ENCODE results near the gene DKC1. TPM values are rescaled to one million over a fixed set of nuclear protein-coding genes. Genes with fewer than 3 reads are reported as not detected.

DKC1 gene
- total and polyA plus RNA-seq, 7 donors = 21.2 to 61.0 (median 38.2) TPM

GRCh38 chrX:154724993-154725756 is 37.5 kb upstream of the DKC1 start:
- H3K27ac ChIP-seq = no peak overlapping the region
- intact Hi-C loops (cut with DNase I) = no loop called here

GRCh38 chrX:154727418-154727817 is 35.2 kb upstream of the DKC1 start:
- intact Hi-C loops (cut with DNase I) = no loop called here
- Histone ChIP-seq H3K27me3 (ENCODE audit: insufficient read depth in 3 of 3, low read length in 2 of 3) (no peaks in the 10 kb centered on the region), H3K4me3 (no peak overlapping the region), H3K27ac (peak overlapping the region; percentile 59), H3K4me1 (peaks cover 47% of the 10 kb centered on the region), H3K36me3 (ENCODE audit: insufficient read depth in 1 of 2, low read depth in 1 of 2) (no peaks in the 10 kb centered on the region), H3K9me3 (no peaks in the 10 kb centered on the region)
- 69 to 90% (median 84%) methylated on average over 1 of the region's 1 CpG for WGBS, 3 donors
- TF ChIP-seq, protein P1, sequence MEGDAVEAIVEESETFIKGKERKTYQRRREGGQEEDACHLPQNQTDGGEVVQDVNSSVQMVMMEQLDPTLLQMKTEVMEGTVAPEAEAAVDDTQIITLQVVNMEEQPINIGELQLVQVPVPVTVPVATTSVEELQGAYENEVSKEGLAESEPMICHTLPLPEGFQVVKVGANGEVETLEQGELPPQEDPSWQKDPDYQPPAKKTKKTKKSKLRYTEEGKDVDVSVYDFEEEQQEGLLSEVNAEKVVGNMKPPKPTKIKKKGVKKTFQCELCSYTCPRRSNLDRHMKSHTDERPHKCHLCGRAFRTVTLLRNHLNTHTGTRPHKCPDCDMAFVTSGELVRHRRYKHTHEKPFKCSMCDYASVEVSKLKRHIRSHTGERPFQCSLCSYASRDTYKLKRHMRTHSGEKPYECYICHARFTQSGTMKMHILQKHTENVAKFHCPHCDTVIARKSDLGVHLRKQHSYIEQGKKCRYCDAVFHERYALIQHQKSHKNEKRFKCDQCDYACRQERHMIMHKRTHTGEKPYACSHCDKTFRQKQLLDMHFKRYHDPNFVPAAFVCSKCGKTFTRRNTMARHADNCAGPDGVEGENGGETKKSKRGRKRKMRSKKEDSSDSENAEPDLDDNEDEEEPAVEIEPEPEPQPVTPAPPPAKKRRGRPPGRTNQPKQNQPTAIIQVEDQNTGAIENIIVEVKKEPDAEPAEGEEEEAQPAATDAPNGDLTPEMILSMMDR (IDR thresholded peaks at IDR 0.05) = no peak
- DNase-seq = no peak
- no peak for ATAC-seq

More at GRCh38 chrX:154724993-154725756, 37.5 kb upstream of the DKC1 start:
- H3K36me3 ChIP-seq (ENCODE audit: insufficient read depth in 1 of 2, low read depth in 1 of 2) = no peaks in the 10 kb centered on the region
- ATAC-seq = peak in 2 of 4 donors; percentile 17 to 47
- no peaks in the 10 kb centered on the region for H3K27me3 ChIP-seq (ENCODE audit: insufficient read depth in 3 of 3, low read length in 2 of 3)
- peaks cover 27% of the 10 kb centered on the region for H3K4me1 ChIP-seq
- no peaks in the 10 kb centered on the region for H3K9me3 ChIP-seq
- H3K4me3 ChIP-seq = no peak overlapping the region
- 75 to 100% (median 90%) methylated on average over 2 of the region's 2 CpGs for WGBS, 3 donors
- TF ChIP-seq, protein P1 (IDR thresholded peaks at IDR 0.05) = no peak
- DNase-seq = no peak

DNA sequence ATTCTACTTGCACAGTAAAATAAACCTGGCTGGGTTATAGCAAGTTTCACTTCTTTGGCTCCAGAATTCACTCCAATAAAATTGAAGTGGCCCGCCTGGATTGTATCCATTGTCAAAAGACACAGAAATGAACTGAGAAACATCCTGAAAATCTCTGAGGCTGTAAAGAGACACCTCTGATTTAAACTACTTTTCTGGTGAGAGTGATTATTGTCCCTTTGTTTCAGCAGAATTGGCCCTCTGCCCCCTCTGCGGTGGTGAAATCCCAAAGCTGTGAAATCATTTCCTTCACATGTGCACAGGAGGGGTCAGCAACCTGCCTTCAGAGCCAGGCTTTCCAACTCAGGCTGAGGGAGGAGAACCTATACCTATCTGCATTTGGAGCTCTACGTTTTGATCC is 34.8 kb upstream of the DKC1 start:
- TF ChIP-seq, protein P1 (IDR thresholded peaks at IDR 0.05) = no peak
- intact Hi-C loops (cut with DNase I) = no loop called here
- peaks cover 50% of the 10 kb centered on the region for H3K4me1 ChIP-seq

DNA sequence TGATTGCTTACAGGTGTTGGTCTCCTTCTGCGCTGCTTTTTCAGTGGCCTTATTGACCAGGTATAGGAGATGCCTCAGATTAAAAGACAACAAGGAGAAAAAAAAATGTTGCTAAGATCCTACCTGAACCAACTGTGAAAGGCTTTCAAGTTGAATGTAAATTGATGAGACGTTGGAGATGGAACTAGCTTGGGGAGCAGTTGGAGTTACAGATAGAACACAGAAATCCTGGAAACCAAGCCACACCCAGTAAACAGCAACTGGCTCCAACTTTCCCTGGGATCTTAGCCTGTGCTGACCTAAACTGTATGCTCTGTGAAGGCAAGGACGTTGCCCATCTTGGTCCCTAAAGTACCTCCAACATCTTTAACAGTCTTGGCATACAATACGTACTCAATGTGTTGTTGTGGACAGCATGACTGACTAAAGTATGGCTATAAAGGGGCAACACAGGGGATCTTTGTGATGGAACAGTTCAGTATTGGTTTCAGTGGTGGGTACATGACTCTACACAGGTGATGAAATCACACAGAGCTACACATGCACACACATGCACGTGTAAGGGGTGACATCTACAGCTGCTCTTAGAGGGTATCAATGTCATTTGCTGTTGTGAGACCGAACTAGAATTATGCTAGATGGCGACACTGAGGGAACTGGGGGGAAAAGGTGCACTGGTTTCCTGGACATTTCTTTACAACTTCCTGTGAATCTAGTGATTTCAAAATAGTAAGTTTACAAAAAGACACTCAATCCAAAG is 34.1 kb upstream of the DKC1 start:
- H3K4me3 ChIP-seq = no peak overlapping the region
- no peaks in the 10 kb centered on the region for H3K27me3 ChIP-seq (ENCODE audit: insufficient read depth in 3 of 3, low read length in 2 of 3)
- intact Hi-C loops (cut with DNase I) = no loop called here
- WGBS, 3 donors = 64 to 70% (median 65%) methylated on average over 7 of the region's 7 CpGs
- no peaks in the 10 kb centered on the region for H3K36me3 ChIP-seq (ENCODE audit: insufficient read depth in 1 of 2, low read depth in 1 of 2)
- DNase-seq (no peak), ATAC-seq (no peak)
- peak overlapping the region; percentile 59 for H3K27ac ChIP-seq
- H3K9me3 ChIP-seq = no peaks in the 10 kb centered on the region
- TF ChIP-seq, protein P1 (IDR thresholded peaks at IDR 0.05) = no peak
- peaks cover 51% of the 10 kb centered on the region for H3K4me1 ChIP-seq

More for the DNA sequence above, 34.8 kb upstream of the DKC1 start:
- WGBS, 3 donors = 36 to 43% (median 40%) methylated on average over 3 of the region's 3 CpGs
- Histone ChIP-seq H3K27me3 (ENCODE audit: insufficient read depth in 3 of 3, low read length in 2 of 3) (no peaks in the 10 kb centered on the region), H3K27ac (peak overlapping the region; percentile 59), H3K4me3 (no peak overlapping the region), H3K9me3 (no peaks in the 10 kb centered on the region), H3K36me3 (ENCODE audit: insufficient read depth in 1 of 2, low read depth in 1 of 2) (no peaks in the 10 kb centered on the region)
- ATAC-seq (peak; percentile 28 to 60 (median 50)), DNase-seq (peak; percentile 67 to 72)

All from psoas muscle (tissue), 8 donors.